Measurements from ENCODE around the gene ZNF711. TPM values are rescaled to one million over a fixed set of nuclear protein-coding genes. Genes with fewer than 3 reads are reported as not detected.
"Not testable (repeated sequence)": the region's sequence is repeated elsewhere in the genome, so short reads cannot be mapped to it uniquely, and the experiment has no call there.

ZNF711 gene
- 1 to 10 TPM in 1 of 3 donors, under 1 TPM in 2; 0.61 to 5.8 (median 0.78) TPM for polyA plus RNA-seq

GRCh38 chrX:85243761-85244449 lies at the start of gene ZNF711, which contains the start of gene SATL1:
Gene ZNF711 (plus strand): TSS chrX:85243991. CDS start chrX:85247573, 3,582 bp downstream.
Gene SATL1 (minus strand): TSS chrX:85243779. CDS start chrX:85108968, 134,811 bp downstream.
- peaks cover 0 to 3% (median 0%) of the 10 kb centered on the region in 3 donors for H3K27me3 Mint-ChIP-seq (ENCODE audit: low read depth in 3 of 3)
- H3K9me3 Mint-ChIP-seq = no peaks in the 10 kb centered on the region
- H3K4me3 Mint-ChIP-seq = peak within 1 kb of the TSS; percentile 88 to 94 (median 90)
- peaks cover 14 to 17% of the 10 kb centered on the region in 2 donors for H3K4me1 Mint-ChIP-seq
- DNase-seq = peak; percentile 5 to 24 (median 12)
- H3K36me3 Mint-ChIP-seq = no peaks in the 10 kb centered on the region
- peak within 1 kb of the TSS in 5 of 6 donors; percentile 23 to 85 (median 51) for H3K27ac Mint-ChIP-seq

GRCh38 chrX:85196319-85196718 lies 47.5 kb upstream of the ZNF711 start:
- H3K27me3 Mint-ChIP-seq (ENCODE audit: low read depth in 3 of 3) = peaks cover 0 to 1% (median 0%) of the 10 kb centered on the region in 3 donors
- peaks cover 0 to 6% (median 0%) of the 10 kb centered on the region in 6 donors for H3K9me3 Mint-ChIP-seq
- no peak for DNase-seq
- no peaks in the 10 kb centered on the region for H3K4me1 Mint-ChIP-seq
- no peak overlapping the region for H3K4me3 Mint-ChIP-seq
- H3K36me3 Mint-ChIP-seq = no peaks in the 10 kb centered on the region
- no peak overlapping the region for H3K27ac Mint-ChIP-seq

- H3K36me3 Mint-ChIP-seq = no peaks in the 10 kb centered on the region
These were observed 40.3 kb upstream of the ZNF711 start for GRCh38 chrX:85203461-85203970.

GRCh38 chrX:85213792-85214530 lies 29.8 kb upstream of the ZNF711 start:
- Mint-ChIP-seq H3K4me3 (no peak overlapping the region), H3K36me3 (no peaks in the 10 kb centered on the region), H3K27me3 (ENCODE audit: low read depth in 3 of 3) (peaks cover 0 to 6% (median 0%) of the 10 kb centered on the region in 3 donors), H3K27ac (no peak overlapping the region), H3K4me1 (no peaks in the 10 kb centered on the region), H3K9me3 (peaks cover 0 to 5% (median 0%) of the 10 kb centered on the region in 6 donors)
- no peak for DNase-seq

More at GRCh38 chrX:85203461-85203970, 40.3 kb upstream of the ZNF711 start:
- DNase-seq = no peak
- peaks cover 0 to 4% (median 0%) of the 10 kb centered on the region in 6 donors for H3K9me3 Mint-ChIP-seq
- peaks cover 0 to 5% (median 0%) of the 10 kb centered on the region in 3 donors for H3K27me3 Mint-ChIP-seq (ENCODE audit: low read depth in 3 of 3)
- H3K27ac Mint-ChIP-seq = no peak overlapping the region
- H3K4me1 Mint-ChIP-seq = no peaks in the 10 kb centered on the region
- no peak overlapping the region for H3K4me3 Mint-ChIP-seq

GRCh38 chrX:85215946-85216345 lies 27.8 kb upstream of the ZNF711 start:
- no peaks in the 10 kb centered on the region for H3K36me3 Mint-ChIP-seq
- peaks cover 2 to 4% (median 2%) of the 10 kb centered on the region in 3 donors for H3K27me3 Mint-ChIP-seq (ENCODE audit: low read depth in 3 of 3)
- no peak for DNase-seq
- H3K4me1 Mint-ChIP-seq = no peaks in the 10 kb centered on the region
- H3K27ac Mint-ChIP-seq = no peak overlapping the region
- H3K9me3 Mint-ChIP-seq = peaks cover 0 to 3% (median 0%) of the 10 kb centered on the region in 6 donors
- no peak overlapping the region for H3K4me3 Mint-ChIP-seq

- Mint-ChIP-seq H3K4me3 (no peak overlapping the region), H3K36me3 (no peaks in the 10 kb centered on the region), H3K9me3 (peaks cover 0 to 3% (median 0%) of the 10 kb centered on the region in 6 donors), H3K4me1 (no peaks in the 10 kb centered on the region), H3K27me3 (ENCODE audit: low read depth in 3 of 3) (peaks cover 2 to 6% (median 4%) of the 10 kb centered on the region in 3 donors), H3K27ac (no peak overlapping the region)
- no peak for DNase-seq
These were observed 22.4 kb upstream of the ZNF711 start for GRCh38 chrX:85221361-85221760.

GRCh38 chrX:85223359-85223758 lies 20.4 kb upstream of the ZNF711 start:
- peaks cover 0 to 3% (median 0%) of the 10 kb centered on the region in 6 donors for H3K9me3 Mint-ChIP-seq
- no peak overlapping the region for H3K4me3 Mint-ChIP-seq
- no peak for DNase-seq
- H3K27me3 Mint-ChIP-seq (ENCODE audit: low read depth in 3 of 3) = peaks cover 2 to 6% (median 4%) of the 10 kb centered on the region in 3 donors
- H3K27ac Mint-ChIP-seq = no peak overlapping the region
- H3K36me3 Mint-ChIP-seq = no peaks in the 10 kb centered on the region
- H3K4me1 Mint-ChIP-seq = no peaks in the 10 kb centered on the region

GRCh38 chrX:85243155-85243554 lies 636 bp upstream of the ZNF711 start:
- Mint-ChIP-seq H3K27me3 (ENCODE audit: low read depth in 3 of 3) (peaks cover 2 to 3% (median 3%) of the 10 kb centered on the region in 3 donors), H3K4me1 (peaks cover 14 to 17% of the 10 kb centered on the region in 2 donors), H3K27ac (peak overlapping the region in 1 of 6 donors; percentile 20), H3K9me3 (no peaks in the 10 kb centered on the region), H3K4me3 (peak overlapping the region; percentile 36 to 90 (median 71)), H3K36me3 (no peaks in the 10 kb centered on the region)
- DNase-seq = no peak

- peak overlapping the region in 5 of 6 donors; percentile 23 to 85 (median 51) for H3K27ac Mint-ChIP-seq
- peaks cover 14 to 17% of the 10 kb centered on the region in 2 donors for H3K4me1 Mint-ChIP-seq
- DNase-seq = peak in 2 of 3 donors; percentile 3 to 9
- H3K27me3 Mint-ChIP-seq (ENCODE audit: low read depth in 3 of 3) = peaks cover 0 to 3% (median 0%) of the 10 kb centered on the region in 3 donors
- H3K36me3 Mint-ChIP-seq = no peaks in the 10 kb centered on the region
- no peaks in the 10 kb centered on the region for H3K9me3 Mint-ChIP-seq
- H3K4me3 Mint-ChIP-seq = peak overlapping the region; percentile 88 to 94 (median 90)
These were observed 840 bp downstream of the ZNF711 start for GRCh38 chrX:85244450-85245211.

GRCh38 chrX:85285286-85285685 lies 41.5 kb downstream of the ZNF711 start:
- not testable (repeated sequence) for H3K27me3 Mint-ChIP-seq (ENCODE audit: low read depth in 3 of 3)

GRCh38 chrX:85288992-85289723 lies 45.4 kb downstream of the ZNF711 start:
- peaks cover 0 to 3% (median 0%) of the 10 kb centered on the region in 3 donors for H3K27me3 Mint-ChIP-seq (ENCODE audit: low read depth in 3 of 3)
- H3K4me3 Mint-ChIP-seq = no peak overlapping the region
- H3K27ac Mint-ChIP-seq = no peak overlapping the region
- no peaks in the 10 kb centered on the region for H3K36me3 Mint-ChIP-seq
- H3K9me3 Mint-ChIP-seq = peaks cover 0 to 6% (median 1%) of the 10 kb centered on the region in 6 donors
- DNase-seq = no peak
- H3K4me1 Mint-ChIP-seq = no peaks in the 10 kb centered on the region

More at GRCh38 chrX:85285286-85285685, 41.5 kb downstream of the ZNF711 start:
- not testable (repeated sequence) for H3K9me3 Mint-ChIP-seq, DNase-seq, H3K27ac Mint-ChIP-seq, H3K36me3 Mint-ChIP-seq, H3K4me1 Mint-ChIP-seq, H3K4me3 Mint-ChIP-seq

- Mint-ChIP-seq H3K36me3 (no peaks in the 10 kb centered on the region), H3K4me3 (no peak overlapping the region), H3K9me3 (peaks cover 0 to 4% (median 2%) of the 10 kb centered on the region in 6 donors), H3K27ac (no peak overlapping the region), H3K27me3 (ENCODE audit: low read depth in 3 of 3) (peaks cover 0 to 3% (median 0%) of the 10 kb centered on the region in 3 donors), H3K4me1 (no peaks in the 10 kb centered on the region)
- DNase-seq = no peak
These were observed 59.8 kb downstream of the ZNF711 start for GRCh38 chrX:85303544-85303943.
